DMS79 (cell line): ENCODE results near the gene PLSCR1.
"Not testable (repeated sequence)": the region's sequence is repeated elsewhere in the genome, so short reads cannot be mapped to it uniquely, and the experiment has no call there.

ENCODE experiments used
- DNase-seq: peaks from one replicate; lab custom pipeline; 2025; lab: John Stamatoyannopoulos, UW

The PLSCR1 gene

DNA sequence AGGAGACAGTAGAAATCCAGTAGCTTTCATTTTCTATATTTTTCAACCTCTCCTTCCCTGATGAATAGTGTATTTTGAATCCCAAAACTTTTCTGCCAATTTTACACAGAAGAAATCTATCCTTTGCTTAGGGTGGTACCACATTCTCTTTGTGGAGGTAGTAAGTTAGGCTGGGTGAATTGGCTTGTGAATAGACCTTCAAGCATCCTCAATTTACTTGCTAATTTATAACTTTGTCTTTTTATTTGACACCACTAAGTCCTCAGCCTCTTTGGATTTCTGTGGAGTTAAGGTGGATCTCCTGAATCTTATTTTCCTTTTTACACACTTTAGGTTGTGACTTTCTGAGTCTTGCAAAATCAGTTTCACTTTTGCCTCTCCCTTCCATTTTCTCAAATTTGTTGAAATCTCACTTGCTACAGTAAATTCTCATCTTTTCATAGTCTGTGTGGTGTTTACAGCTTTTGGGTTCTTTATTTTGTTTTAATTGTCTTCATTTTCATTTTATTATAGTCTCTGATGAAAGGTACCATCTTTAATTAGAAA, 5.7 kb upstream of the PLSCR1 start:
- no peak for DNase-seq

DNA sequence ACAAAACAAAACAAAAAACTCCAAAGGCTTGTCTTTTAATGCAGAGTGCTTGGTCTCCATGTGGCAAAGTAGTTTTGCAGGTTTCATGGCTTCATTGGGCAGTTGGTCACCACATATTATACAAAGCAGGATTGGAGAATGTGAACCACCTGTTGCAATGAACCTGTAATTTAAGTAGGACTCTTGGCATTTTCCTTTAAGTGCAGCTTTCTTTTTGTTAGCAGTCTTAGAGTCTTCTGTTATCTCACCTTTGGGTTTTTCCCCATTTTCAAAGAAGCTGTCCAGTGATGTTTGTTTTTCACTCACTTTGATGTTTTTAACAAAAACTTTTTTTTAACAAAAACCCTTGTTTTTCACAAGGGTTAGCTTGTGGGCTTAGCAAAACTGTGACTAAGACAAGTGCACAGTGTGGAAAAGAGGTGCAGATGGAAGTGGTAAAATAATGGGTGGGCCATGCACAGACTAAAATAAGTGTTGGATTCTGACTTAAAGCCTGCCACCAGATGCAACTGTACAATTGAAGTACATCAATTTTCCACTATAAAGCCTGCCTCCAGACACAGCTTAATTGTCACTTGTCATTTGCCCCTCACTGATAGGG, 2.9 kb upstream of the PLSCR1 start:
- DNase-seq, result no peak

DNA sequence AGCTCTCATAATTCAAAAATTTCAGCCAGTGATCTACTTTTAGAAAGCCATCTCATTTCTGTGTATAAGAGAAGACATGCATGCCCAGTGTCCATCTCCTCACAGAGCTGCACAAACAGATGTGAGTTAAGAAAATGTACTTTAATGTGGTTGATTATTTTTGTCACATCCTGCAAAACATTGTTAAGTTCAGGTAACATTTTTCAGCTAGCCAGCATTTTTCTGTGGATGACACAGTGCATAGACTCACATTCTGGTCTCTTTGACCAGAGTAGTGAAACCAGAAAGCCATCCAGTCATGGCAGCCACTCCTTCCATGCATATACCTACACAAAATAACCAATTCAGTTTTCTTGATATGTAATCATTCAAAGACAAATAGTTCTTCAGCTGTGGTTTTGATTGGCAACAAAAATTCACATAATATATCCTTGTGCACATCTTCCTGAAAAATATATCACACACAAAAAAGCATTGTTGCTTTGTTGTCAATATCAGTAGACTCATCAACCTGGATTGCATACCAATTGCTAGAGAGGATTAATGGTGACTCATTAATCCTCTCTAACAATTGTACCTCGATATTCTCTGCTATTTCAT, 2.1 kb upstream of the PLSCR1 start:
- DNase-seq, result no peak

DNA sequence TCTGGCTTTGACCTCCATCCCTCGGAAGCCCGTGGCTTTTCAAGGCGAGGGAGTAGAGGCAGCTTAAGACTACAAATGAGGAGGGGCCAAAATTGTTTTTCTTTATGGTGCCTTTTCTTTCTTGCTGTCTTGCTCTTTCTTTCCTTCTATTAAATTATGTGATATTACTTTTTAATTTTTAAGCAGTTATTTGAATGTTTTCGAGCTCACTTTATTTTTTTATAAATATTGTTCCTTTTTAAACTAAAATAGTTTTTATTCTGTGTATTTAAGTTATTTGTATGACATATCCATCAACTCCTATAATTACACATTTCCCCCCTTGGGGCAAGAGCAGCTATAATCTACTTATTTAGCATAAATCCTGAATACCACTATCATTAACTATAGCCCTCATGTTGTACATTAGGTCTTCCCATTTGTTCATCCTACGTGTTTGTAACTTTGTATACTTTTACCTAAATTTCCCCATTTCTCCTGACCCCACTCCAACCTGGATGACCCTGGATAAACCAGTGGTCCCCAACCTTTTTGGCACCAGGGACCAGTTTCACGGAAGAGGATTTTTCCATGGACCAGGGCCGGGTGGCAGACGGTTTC, 622 bp upstream of the PLSCR1 start:
- DNase-seq, result no peak

DNA sequence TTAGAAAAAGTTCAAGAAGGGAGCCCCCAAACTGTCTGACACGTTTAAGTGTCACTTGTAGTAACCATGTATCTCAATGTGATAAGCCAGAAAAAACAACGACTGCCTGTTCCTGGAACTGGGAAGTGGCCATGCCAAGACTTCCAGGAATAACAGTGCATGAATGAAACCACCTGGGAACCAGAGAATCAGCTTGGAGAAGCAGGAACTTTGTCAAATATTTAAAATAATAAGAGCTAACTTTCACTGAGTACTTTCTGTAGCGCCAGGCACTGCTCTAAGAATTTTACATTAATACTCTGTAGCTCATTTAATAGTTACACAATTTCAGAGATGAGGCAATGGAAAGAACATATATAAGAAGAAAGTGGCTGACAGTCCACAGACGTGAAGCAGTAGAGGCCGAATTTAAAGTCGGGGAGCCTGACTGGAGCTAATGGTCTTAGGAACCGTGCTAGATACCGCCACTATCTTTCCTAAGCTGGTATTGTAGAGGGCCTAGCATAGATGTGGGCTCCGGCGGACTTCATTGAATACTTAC, 876 bp downstream of the PLSCR1 start:
- no peak for DNase-seq

DNA sequence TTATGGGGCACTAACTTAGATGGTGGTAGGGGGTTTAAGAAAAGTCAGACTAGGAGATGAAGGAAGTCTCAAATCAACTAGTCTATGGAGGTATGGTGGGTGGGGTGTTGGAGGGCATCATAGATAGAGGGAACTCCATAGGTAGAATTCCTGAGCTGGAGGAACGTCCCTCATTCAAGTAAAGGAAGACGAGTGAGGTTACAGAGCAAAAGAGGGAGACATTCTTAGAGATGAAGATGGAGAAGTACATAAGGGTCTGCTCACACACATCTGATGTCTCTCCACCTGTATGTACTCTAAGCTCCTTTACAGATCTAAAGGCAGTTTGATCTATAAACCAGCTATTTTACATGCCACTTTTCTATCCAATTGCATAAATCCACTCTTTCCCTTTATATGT, 1.4 kb downstream of the PLSCR1 start:
- no peak for DNase-seq

DNA sequence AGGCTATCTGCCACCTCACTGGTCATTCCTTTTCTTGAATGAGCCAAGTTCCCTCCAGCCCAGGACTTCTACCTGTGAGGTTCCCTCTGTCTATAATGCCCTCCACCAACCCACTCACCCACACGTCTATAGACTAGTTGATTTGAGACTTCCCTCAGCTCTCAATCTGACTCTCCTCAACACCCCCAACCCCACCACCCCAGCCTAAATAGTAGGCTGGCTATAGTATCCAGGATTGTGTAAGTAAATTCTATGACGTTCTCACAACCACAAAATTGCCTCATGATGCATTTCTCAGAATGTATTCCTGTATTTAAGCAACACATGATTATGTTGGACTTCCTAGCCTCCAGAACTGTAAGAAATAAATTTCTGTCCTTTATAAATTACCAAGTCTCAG, 2.2 kb downstream of the PLSCR1 start:
- DNase-seq, result no peak

DNA sequence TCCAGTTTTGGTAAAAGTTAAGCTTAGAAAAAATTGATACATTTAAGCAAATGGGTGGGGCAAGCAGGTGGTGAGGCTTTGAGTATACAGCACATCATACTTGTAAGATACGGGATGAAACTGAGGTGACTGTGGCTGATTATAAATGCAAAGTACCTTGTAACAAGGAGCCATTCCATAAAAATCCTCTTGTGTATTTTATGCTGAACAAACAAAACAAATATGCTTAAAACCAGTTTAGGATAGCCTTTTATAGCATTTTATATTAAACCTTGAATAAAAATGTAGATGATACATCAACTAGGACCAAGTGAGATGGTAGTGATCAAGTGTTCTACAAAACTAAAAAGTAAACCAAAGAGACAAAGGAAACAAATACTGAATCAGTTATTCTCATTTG, 3.4 kb downstream of the PLSCR1 start:
- no peak for DNase-seq

DNA sequence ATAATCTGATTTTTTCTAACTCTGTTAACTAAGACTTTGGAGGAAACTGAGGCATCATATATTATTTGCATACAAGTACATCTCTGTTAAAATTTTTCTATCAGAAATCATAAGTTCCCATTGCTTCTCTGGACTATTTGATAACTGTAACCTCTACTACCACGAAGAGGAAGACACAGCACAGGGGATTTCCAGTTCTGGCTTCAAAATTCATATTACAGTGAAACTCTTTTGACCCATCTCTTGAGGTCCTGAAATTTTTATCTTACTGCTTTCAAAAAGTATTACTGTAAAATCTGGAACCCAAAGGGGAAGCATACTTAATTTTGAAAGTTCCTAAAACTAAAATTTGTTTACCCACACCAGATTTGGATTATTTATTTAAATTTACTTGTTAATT, 4.2 kb downstream of the PLSCR1 start:
- DNase-seq, result no peak

DNA sequence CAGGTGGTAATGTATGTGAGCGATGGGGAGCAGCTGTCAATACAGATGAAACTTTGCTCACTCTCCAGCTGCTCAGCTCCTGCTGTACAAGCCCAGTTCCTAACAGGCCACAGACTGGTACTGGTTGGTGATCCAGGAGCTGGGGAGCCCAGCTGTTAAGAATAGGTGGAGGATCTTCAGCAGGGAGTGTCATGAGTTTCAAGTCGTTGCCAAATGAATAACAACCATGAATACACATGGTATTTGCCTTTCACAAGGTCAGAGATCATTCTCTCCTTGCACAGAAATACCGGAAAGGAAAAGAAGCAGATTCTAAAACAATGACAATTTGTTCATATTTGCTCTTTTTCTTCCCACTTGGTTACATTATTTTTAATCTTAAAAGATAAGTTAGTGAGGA, 5.1 kb downstream of the PLSCR1 start:
- no peak for DNase-seq

DNA sequence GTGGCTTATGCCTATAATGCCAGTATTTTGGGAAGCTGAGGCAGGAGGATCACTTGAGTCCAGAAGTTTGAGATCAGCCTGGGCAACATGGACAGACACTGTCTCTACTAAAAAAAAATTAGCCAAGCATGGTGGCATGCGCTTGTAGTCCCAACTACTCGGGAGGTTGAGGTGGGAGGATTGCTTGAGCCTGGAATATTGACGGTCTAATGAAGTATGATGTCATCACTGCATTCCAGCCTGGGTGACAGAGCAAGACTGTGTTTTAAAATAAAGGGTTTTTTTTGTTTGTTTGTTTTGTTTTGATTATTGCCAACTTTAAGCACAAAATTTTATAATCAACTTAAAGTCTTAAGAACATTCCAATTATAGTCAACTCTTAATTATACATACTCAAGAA, 6.8 kb downstream of the PLSCR1 start:
- no peak for DNase-seq

DNA sequence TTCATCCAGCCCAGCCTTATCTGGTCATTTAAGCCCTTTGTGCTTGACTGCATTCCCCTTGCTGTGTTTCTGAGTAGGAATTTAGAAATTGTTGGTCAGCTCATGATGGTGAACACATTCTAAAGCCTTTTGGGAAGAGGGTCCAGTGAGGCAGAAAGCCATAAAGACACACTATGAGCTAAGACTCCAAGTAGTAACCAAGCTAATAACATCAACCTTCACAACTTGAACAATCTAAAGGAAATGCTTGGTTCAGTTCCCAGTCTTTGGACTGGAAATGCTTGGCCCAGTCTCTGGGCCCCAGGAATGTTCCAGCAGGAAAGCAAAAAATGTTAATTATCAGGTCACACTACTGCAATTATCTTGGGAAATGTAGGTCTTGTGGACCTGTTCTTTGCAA, 7.7 kb downstream of the PLSCR1 start:
- DNase-seq, result no peak

DNA sequence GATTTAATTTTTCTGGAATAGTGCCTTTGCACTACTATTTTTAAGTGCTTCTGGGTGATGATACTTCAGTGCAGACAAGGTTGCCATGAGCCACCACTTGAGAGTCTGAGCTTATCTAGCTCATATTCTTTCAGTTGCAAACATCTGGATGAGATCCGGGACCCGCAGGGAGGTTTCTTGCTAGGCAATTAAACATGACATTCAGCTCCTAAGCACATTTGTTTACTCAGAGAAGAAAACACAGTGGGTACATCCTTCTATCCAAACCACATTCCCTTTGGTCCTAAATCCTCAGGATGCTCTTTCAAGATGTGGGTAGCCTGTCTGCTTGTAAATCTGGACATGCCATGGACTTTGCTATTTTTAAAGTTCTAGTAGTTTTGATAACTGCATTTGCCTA, 12.0 kb downstream of the PLSCR1 start:
- no peak for DNase-seq

DNA sequence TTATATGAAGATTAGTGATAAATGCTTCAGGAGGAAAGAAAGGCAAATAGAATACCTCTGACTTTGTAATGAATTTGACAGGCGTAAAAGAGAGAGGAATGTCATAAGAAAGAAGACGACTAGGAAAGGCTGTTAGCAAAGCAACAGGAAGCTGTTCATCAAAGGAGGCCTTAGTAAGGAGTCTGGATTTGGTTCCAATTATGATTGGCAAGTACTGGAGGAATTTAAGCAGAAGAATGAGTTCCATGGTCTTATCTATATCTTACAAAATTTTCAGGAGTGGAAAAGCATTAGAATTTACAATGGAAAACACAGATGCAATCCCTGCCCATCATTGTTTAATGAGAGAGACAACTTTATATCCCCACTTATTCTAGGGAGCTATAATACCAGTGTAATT, 13.8 kb downstream of the PLSCR1 start:
- no peak for DNase-seq

DNA sequence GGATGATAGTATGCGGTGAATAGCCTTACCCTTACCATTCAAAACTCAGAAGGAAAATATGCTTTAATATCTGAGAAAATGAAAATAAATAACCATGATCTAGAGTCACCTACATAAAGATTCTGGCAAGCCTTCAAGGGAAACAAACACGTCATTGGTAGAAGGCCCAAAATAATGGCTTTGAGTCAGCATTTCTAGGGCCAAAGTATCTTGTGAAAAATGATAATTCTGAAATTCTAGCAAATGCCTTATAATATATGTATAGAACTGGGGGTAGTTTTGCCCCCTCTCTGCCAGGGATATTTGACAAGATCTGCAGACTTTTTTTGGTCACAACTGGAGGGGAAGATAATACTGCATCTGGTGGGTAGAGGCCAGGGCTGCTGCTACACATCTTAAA, 15.4 kb downstream of the PLSCR1 start:
- no peak for DNase-seq

DNA sequence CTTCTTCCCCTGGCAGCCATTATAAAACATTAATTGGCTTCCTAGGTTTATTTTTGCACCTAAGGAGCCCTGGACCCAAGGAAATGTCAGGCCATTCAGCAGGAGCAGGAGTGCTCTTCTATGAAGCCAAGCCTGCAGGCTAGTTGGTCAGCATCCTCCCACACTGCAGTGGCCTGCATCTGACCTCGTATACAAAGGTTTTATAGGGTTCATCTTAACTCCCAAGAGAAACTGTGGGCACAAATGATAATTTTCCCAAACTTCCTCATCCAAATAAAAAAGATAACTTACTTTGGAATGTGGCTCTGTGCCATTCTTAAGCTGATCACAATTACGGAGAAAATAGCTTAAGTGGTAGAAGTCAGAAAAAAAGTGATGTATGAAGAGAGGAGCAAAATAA, 19.4 kb downstream of the PLSCR1 start:
- DNase-seq, result no peak

DNA sequence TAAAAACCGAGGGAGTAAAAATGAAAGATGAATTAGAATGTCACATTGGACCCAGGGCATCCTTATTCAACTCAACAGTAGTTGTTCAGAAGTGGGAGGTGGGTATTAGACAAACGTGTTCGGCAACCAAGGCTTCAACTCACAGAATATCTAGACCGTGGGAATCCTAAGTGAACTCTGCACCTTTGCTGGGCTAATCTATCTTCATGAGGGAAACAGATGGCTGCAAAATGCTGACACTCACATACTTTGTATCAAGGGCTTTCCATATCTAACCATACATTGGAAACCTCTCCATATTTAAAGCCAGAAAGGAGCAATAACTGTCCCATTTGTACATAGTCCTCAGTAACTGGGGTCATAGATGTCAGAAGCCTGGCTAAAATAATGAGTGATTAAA, 20.9 kb downstream of the PLSCR1 start:
- no peak for DNase-seq

DNA sequence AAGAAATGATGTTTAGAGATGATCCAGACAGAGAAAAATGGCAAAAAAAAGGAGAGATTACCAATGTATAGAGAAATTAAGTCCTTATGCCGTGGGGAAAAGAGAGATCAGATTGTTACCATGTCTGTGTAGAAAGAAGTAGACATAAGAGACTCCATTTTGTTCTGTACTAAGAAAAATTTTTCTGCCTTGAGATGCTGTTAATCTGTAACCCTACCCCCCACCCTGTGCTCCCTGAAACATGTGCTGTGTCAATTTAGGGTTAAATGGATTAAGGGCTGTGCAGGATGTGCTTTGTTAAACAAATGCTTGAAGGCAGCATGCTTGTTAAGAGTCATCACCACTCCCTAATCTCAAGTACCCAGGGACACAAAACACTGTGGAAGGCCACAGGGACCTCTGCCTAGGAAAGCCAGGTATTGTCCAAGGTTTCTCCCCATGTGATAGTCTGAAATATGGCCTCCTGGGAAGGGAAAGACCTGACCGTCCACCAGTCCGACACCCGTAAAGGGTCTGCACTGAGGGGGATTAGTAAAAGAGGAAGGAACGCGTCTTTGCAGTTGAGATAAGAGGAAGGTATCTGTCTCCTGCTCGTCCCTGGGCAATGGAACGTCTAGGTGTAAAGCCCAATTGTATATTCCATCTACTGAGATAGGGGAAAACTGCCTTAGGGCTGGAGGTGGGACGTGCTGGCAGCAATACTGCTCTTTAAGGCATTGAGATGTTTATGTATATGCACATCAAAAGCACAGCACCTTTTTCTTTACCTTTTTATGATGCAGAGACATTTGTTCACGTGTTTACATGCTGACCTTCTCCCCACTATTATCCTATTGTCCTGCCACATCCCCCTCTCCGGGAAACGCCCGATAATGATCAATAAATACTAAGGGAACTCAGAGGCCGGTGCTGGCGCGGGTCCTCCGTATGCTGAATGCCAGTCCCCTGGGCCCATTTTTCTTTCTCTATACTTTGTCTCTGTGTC, 21.9 kb downstream of the PLSCR1 start:
- not testable (repeated sequence) for DNase-seq

DNA sequence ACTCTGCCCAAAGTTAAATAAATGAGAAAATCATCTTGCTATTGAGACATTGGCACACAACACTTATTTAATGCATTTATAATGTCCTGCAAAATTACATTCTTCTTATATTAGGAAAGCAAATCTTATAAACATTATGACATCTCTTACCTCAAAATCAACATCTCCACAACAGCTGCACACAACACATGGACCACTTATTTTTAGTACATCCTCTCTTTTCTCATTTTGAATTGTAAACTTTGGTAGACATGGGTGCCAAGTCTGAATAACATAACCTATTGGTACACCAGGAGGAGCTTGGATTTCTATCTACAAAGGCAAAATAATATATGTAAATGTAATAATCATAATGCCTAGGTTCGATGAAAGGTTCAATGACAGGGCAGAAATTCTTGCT, 23.0 kb downstream of the PLSCR1 start:
- no peak for DNase-seq

DNA sequence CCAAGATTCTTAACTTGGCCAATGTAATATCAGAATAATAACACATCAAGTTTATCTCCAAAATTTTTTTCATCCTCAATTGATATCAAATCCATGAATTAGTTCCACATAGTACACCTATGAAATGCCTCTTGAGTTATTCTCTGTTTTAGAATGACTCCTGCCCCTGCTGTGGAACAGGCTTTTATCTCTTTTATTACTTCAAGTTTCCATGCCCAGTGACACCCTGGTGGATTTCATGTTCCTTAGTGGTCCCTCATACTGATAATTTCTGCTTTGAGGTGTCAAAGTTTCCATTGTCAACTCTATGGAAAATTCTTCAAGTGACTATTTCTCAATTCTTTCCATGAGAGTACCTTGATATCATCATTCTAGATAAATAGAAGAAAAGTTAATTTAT, 24.6 kb downstream of the PLSCR1 start:
- DNase-seq, result no peak

DNA sequence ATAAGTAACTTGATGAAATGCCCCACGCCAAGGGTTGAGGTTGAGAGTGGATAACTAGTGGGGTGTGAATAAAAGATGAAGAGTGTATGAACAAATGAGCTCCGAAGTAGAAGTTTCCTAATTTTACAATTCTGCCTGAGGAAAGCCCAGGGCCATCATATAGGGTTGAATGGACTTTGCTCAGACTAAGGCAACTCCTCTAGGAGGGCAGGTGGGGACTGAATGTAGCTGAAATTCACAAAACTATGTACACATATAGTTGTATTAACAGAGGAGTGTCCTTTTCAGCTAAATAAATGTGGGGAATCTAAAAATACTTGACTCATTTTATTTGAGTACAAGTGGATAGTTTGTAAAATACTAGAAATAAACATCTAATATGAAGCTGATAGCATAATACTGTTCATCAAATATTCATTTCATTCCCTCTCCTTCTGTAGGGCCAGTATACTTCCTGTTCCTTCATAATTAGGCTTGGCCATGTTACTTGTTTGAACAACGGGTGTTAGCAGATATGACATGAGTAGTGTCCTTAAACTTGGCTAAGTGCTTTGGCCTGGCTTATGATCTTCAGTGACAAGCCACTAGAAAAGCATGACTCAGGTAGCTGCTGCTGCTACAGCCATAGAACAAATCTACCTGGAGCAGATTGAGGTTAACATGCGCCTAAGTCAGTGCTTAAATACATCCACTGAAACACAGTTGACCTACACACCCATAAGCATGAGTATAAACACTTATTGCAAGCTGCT, 26.5 kb downstream of the PLSCR1 start:
- no peak for DNase-seq
